Fibroblast of skin of scalp (primary cell): ENCODE data around the gene IPO4.
A peak's percentile ranks its signal among the peaks of the same experiment; 100 is the strongest.
"Not testable (repeated sequence)": the region's sequence is repeated elsewhere in the genome, so short reads cannot be mapped to it uniquely, and the experiment has no call there.

Source experiments
- DNase-seq: peaks from one replicate; pipeline ENCODE4 v3.0.0-alpha.2; 2013

IPO4 gene

DNA sequence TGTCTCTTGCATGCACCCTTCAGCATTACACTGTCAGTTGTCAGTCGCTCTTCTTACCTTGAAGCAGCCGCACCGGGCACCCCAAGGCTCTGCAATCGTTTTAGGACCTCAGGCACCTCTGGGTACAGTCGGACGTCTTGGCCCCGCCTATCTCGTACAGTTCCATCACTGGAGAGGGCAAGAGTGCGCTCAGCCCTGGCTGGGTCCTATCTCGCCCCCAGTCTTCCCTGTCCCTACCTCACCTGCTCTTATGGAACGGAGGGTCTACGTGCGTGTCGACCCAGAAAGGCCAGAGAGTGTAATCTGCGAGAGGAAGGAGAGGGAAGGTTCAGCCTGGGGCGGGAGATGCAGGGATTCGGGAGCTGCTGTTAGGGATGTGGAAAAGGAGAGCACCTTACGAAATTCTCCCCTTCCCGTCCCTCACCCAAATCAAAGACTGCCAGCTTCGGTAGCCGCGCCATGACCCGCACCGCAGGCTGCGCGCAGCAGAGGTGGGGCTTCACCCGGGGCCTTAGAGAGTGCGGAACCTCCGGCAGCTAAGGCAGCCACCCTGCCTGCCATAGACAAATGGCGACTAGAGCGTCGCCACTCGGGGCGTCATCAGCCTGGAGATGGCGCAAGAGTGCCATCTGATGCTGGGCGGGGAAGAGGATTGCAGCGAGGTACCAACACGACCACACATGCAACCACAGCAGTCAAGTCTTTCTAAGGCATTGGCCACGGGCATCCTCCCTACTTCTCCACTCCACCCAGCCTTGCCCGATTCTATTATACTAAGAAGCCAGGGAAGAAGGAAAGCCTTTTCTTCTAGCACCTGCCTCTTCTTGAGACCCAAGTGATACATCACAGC is 27.1 kb upstream of the IPO4 start, which contains the start of gene MDP1:
Gene MDP1 (minus strand): TSS at position 572 of the 850 bp plus-strand sequence. CDS start 111 bp downstream, at position 461.
- DNase-seq: peak; percentile 87

DNA sequence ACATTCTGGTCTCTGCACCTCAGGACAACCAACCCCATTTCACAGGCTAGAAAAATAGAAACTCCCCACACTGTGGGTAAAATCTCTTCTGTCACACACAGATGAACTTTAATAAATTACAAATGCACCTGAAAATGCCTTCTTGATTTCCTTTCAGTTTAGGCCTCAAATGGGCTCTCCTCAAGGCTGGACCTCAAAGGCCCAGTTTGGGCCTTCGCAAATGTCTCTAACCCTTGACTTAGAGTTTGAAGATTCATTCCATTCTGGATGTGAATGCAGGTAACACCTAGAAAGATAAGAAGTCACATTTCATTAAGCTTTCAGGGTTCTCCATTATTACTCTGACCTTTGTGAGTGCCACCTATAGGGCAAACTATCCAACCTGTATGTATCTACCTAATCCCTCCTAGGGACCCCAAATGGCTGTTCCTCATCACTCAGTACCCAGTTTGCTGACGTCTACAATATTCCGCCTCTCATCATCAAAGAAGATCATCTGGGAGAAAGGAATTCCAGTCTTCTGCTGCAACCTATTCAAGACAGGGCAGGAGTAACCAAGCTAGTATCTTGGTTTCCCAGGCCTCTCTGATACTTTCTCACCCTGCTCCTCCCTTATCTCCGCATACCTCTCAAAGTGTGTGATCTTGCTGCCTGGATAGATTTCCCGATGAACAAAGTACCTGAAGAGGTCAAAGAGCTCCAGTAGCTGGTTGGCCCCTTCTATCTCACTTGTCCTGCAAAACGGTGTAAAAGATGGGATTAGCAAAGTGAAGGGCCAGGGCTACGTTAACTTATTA is 25.4 kb upstream of the IPO4 start:
- no peak for DNase-seq

DNA sequence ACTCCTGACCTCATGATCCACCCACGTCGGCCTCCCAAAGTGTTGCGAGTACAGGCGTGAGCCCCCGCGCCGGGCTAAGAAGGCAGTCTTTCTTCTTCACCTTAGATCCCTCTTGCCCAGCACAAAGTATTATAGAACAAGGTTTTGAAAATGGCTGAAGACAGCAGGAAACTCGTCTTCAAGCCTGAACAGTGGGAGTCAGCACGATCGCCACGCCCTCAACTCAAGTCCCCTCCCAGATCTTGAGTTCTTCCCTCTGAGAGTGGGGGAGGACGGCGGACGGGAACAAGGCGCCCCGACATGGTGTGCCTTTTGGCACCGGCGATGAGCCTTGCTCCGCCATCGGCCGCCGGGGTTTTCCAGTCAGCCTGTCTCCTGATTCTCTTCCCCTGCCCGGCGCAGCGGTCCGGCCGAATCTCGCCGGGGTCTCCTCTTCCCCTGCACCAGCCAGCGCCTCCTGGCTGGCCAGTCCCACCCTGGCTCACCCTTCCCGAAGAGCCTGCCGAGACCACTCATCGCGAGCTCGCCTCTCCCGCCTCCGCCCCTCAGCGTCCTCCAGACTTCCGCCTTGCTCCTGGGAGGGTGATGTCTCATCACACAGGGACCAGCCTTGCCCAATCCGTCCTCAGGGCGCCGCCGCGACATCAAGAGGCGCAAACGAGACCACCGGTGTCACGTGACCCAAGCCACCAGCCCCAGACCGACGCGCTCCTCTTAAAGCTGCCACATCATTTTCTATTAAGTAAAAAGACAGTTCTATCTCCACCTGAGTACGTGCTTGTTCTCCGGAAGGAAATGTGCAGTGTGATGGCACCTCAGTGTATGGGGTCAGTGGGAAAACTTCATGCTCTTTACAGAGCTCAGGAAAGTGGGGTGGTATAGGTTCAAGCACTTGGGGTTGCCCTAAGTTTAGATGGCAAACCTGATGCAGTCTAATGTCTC is 24.6 kb upstream of the IPO4 start, which contains the start of gene CHMP4A:
Gene CHMP4A (minus strand): TSS at position 565 of the 942 bp plus-strand sequence. CDS start 49 bp downstream, at position 516.
- peak; percentile 99 for DNase-seq

DNA sequence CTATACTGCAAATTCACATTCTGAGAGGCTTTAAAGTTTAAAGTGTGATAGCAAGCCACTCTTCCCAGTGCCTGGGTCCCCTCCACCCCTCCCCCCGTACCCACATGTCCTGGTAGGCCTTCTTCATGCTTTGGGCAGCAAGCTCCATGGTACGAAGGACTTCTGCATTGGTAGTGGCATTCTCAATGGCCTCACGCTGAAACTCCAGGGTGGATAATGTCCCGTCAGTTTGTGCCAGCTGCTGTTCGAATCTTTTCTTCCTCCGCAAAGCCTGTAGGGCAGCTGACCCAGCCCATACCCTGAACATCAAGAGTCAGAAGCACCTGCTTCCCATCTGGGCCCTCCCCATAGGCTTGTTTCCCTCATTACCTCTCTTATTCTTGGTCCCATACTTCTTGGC is 22.7 kb upstream of the IPO4 start:
- DNase-seq: no peak

DNA sequence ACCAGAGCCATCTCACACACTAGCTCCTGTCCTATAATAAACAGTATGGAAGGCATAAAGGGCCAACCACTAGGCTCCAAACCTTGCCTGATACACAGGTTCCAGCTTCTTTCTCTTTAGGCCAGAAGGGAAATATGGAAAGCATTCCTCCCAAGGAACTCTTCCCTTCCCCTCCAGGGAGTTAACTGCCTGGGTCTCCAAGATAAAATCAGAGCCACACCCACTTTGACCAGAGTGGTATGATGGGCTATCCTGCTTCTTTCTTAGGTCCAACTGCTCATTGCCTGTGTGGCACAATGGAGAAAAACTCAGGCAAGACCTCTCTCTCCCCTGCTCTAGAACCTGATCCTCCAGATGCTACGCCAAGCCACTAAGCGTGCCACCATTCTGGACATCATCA is 19.0 kb upstream of the IPO4 start:
- DNase-seq: no peak

DNA sequence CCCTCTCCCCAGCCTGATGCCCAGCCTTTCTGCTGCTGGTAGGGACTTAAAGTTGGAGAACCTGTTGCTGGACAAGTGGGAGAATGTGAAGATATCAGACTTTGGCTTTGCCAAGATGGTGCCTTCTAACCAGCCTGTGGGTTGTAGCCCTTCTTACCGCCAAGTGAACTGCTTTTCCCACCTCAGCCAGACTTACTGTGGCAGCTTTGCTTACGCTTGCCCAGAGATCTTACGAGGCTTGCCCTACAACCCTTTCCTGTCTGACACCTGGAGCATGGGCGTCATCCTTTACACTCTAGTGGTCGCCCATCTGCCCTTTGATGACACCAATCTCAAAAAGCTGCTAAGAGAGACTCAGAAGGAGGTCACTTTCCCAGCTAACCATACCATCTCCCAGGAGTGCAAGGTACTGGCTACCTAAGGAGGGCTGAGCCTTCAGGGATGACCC is 18.5 kb upstream of the IPO4 start:
- no peak for DNase-seq

DNA sequence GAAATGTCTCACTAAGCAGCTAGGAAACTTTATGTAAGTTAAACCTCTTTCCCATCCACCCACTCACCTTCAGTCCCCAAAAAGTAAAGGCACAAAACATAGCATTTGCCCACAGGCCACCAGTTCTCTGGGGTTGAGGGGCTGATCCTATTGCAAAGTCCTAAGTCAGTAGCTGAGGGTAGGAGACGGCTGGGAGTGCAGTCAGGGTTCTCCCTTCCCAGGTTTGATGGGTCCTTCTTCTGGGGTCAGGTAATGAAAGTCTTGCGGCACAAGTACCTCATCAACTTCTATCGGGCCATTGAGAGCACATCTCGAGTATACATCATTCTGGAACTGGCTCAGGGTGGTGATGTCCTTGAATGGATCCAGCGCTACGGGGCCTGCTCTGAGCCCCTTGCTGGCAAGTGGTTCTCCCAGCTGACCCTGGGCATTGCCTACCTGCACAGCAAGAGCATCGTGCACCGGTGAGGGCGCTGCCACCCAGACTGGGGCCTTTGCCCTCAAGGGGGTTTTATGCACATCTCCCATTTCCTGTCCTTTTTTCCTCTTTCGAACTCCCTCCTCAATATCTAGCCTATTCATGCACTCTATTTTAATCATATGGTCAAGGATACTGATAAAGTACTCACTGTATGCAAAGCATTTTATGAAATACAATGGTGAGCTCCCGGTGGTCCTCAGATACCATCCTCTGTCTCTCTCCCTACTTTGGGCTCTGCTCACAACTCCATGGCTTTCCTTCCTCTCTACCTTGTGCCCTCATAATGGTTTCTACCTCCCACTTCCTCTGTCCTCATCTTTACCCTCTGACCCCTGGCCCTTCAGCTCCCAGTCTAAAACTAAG is 17.9 kb upstream of the IPO4 start:
- no peak for DNase-seq

DNA sequence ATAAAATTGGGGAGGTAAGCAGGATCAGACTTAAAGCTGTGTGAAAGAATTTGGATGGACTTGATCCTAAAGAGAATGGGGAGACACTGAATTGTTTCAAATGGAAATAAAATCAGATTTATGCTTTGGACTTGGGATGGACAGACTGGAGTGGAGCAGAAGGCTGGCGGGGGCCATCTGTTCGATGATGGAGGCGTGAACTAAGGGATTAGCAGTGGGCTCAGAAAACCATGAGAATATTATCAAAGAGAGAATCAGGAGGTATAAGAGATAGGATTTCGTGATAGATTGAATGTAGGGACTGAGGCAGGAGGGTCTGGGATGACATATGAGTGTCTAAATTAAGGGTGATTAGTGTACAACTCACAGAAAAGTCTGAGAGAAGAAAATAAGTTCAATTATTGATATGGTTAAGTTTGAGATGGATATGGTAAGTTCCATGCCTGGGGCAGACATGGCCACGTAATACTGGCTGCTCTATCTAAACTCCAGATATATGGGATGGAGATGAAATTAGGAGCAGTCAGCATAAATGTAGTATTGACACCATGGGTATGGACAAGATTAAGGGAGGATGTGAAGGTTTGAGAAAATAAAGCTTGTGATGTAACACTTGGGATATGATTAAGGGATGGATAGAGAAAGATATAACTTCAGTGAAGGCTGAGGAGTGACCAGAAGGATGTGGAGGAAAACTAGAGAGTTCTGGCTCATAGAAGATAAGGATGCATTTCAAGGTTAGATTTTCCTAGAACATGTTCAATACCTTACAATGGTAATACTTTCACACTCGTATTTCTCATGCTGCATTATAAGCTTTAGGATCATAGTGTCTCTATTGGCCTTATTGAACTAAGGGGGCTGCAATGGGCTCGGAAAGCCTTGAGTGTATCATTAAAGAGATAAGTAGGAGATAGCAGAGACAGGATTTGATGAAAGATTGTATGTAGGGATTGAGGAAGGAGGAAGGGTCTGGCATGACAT is 15.8 kb upstream of the IPO4 start:
- DNase-seq: no peak

DNA sequence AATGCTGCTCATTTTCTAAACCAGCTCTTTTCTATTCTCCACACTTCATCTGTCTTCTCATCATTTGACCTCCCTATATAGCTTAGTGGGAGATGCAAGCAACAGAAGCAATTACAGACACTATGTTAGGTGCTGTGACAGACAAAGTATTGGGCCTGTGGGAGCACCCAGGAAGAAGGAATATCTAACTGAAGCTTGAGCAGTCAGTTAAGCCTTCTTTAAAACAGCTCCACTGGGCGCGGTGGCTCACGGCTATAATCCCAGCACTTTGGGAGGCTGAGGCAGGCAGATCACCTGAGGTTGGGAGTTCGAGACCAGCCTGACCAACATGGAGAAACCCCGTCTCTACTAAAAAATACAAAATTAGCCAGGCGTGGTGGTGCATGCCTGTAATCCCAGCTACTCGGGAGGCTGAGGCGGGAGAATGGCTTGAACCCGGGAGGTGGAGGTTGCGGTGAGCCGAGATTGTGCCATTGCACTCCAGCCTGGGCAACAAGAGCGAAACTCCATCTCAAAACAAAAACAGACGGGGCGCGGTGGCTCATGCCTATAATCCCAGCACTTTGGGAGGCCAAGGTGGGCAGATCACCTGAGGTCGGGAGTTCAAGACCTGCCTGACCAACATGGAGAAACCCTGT is 14.8 kb upstream of the IPO4 start:
- not testable (repeated sequence) for DNase-seq

DNA sequence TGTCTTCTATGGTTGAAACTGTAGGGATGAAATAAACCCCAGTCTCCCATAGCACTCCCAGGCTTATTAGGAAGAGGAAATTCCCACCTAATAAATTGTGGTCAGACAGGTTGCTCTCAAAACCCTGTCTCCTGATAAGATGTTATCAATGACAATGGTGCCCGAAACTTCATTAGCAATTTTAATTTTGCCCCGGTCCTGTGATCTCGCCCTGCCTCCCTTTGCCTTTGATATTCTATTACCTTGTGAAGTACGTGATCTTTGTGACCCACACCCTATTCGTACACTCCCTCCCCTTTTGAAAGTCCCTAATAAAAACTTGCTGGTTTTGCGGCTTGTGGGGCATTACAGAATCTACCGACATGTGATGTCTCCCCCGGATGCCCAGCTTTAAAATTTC is 13.9 kb upstream of the IPO4 start:
- DNase-seq: not testable (repeated sequence)

DNA sequence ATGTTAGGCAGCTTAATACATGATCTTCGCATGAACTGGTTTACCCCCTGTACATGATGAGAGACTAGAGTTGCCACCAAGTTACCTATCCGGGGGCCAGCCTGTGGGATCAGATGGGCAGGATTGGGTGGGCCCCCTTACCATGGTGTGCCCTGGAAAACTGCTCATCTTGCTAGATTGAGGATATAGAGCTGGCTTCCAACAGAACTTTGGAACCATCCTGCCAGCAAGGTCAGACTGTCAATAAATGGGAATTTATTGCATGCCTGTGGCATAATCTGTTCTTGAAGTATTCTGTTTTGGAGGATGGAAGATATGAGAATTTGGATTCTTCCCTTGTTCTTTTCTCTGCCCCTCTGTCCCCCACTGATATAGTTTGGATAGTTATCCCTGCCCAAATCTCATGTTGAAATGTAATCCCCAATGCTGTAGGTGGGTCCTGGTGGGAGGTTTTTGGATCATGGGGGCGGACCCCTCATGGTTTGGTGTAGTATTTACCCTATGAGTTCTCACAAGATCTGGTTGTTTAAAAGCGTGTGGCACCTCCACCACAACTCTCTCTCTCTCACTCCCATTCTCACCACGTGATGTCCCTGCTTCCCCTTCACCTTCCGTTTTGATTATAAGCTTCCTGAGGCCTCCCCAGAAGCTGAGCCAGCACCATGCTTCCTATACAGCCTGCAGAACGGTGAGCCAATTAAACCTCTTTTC is 10.4 kb upstream of the IPO4 start:
- no peak for DNase-seq

DNA sequence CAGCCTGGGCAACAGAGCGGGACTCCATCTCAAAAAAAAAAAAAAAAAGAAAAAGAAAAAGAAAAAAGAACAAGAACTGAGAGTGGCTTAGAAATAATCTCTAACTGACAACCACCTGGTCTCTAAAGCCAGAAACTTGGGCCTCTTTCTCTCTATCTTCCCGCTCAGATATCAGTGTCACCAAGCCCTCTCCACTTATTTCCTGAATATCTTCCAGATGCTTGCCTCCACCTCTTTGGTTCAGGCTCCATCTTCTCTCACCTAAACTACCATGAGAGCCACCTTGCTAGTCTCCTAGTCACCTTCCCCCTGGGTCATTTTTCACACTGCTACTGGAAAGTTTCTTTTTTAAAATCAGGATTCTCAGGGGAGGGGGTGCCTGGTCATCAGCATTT is 8.4 kb upstream of the IPO4 start:
- no peak for DNase-seq

DNA sequence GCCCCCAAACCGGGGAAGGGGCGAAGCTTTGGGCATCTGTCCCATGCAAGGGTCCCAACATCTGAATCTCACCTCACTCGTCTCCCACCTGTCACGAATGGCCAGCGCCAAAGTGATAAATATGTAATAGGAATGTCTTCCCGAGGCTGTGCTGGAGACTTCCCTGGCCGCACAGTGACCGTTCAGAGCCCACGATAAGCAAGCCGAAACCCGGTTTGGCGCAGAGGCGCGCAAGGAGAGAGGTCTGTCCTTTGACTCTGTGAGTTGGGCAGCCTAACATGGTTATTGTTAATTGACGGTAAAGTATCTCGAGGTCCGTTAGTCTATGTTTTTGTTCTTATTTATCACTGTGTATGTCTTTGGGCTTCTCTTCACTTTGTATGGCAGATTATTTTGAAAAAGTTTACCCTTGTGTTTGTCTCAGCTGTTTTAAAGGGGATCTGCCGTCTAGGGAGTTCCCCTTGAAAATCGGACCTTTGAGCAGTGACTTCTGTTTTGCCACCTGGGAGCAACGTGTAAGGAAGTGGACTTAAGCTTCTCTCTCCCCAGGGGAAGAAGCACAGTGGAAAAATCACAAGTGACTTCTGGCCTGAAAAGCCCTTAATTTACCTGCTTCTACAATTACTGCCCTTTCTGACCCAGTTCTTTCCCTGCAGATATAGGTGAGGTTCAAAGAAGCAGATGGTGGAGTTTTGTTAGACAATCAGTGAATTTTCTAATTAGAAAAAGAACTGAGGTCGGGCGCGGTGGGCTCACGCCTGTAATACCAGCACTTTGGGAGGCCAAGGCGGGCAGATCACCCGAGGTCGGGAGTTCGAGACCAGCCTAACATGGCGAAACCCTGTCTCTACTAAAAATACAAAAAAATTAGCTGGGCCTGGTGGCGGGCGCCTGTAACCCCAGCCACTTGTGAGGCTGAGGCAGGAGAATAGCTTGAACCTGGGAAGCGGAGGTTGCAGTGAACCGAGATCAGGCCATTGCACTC is 7.7 kb upstream of the IPO4 start:
- no peak for DNase-seq

DNA sequence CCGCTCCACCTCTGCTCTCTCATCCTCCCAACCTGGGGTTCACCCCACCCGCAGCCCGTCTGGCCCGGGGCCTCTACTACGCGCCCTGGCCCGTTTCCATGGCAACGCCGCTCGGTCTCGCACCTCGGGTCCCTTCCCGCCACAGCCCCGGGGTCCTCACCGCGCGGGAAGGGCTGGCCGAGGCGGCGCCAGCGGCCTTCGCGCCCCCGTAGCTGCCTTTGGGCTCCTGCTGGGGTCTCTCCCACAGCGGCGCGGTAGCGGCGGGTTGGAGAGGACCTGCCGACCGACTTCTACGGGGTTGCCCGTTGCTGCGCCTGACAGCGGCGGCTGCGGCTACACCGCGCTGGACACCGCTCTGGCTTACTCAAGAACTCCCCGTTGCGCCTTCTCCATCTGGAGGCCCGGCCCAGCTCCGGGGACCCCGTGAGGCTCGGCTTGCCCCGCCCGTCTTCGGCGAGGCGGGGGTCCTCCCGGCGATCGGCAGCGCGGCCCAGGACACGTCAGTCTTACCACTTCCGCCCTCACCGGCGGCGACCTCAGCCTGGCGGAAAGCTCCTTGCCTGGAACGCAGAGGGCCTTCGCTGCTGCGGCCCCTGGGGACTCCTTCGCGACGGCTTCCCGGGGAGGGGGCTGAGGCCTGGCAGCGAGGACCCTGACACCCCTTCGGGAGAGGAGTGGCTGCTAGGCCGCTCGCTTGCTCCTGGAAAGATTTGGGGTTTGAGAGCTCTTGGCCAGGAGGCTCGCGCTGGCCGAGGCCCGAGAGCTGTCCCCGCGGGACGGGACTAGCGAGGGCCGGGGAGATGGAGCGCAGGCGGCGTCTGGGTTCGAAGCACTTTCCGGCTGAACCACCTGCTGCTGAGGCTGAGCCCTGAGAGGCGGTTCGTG is 6.8 kb upstream of the IPO4 start, which contains the start of gene TM9SF1:
Gene TM9SF1 (minus strand): TSS at position 256 of the 885 bp plus-strand sequence. CDS start 422 bp downstream, outside the sequence.
- DNase-seq: peak; percentile 88

DNA sequence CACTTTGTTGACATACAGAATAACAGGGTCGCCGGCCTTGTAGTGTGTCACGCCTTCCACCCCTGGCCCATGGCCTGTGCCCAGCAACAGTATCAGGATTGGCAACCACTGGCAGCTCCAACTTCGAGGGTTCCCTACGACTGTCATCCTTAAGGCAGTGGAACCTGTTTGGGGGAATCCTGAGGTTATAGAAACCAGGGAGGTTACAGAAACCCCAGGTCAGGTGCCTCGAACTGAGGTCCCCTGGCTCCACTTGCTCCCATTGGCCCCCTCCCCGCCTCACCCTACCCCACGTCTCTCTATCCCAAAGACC is 6.2 kb upstream of the IPO4 start:
- no peak for DNase-seq

DNA sequence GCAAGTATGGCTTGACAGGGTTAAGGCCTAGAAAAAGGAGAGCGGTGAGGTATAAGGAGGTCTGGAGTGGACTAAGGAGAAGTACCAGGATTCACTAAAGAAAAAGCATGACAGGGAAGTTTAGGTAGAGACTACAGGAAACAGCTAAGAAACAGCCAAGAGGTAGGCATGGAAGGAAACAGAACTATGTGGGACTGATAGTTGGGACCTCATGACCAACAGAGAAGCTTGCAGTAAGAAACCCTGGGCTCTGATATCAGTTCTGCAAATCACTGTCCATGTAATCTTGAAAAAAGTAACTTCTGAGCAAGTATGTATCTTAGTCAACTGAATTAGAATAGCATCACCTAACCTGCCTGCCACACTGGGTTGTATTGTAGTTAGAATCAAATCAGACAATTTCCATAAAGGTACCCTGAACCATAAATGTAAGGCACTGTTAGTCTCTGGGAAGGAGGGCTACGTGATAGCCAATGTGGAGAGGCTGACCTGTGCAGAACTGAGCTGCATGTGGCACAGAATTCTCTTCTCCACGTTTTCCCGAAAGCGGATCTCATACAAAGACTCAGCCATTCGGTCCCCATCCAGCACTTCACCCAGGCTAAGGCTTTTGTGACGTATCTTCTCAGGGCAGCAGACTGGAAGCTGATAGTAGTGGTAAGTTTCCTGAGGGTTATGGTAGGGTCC is 5.7 kb upstream of the IPO4 start:
- DNase-seq: no peak
